ENCODE data around the gene UTS2B. TPM values are rescaled to one million over a fixed set of nuclear protein-coding genes. Genes with fewer than 3 reads are reported as not detected.

The UTS2B gene
- polyA plus RNA-seq, 1 of the 3 experiments (the other 2 are of a cell fraction) = 0.03 TPM

GRCh38 chr3:191316876-191317603 lies 13.3 kb downstream of the UTS2B start:
- Histone ChIP-seq H3K9me2 (no peaks in the 10 kb centered on the region), H3K4me3 (ENCODE audit: low read depth in 2 of 2, low read length in 1 of 2) (no peak overlapping the region), H4K20me1 (ENCODE audit: insufficient read depth) (no peaks in the 10 kb centered on the region), H3K27ac (ENCODE audit: low read depth in 2 of 2, low read length in 1 of 2) (no peak overlapping the region), H3K4me1 (ENCODE audit: control insufficient read depth in 1 of 2, insufficient read depth in 2 of 2, low read depth in 1 of 2, low read length in 1 of 2) (no peaks in the 10 kb centered on the region), H3K9me3 (no peaks in the 10 kb centered on the region), H3K27me3 (ENCODE audit: insufficient read depth) (no peaks in the 10 kb centered on the region), H3K4me2 (no peak overlapping the region), H3K9ac (no peak overlapping the region), H2AFZ (ENCODE audit: low read depth) (no peak overlapping the region), H3K79me2 (ENCODE audit: insufficient read depth) (no peaks in the 10 kb centered on the region), H3F3A (replicated peaks; ENCODE audit: insufficient read depth) (no peaks in the 10 kb centered on the region), H3K36me3 (replicated peaks in 1 of 2; ENCODE audit: control insufficient read depth in 1 of 2, insufficient read depth in 2 of 2, low read length in 1 of 2) (no peaks in the 10 kb centered on the region)
- no peak for TF ChIP-seq USF1 (IDR thresholded peaks at IDR 0.05; ENCODE audit: borderline replicate concordance, low read depth)
- no peak for TF ChIP-seq TCF12 (IDR thresholded peaks at IDR 0.05)
- no peak for TF ChIP-seq FOXJ3 (CRISPR knock-in tag; IDR thresholded peaks at IDR 0.05)
- TF ChIP-seq ZBTB33 (IDR thresholded peaks at IDR 0.05; ENCODE audit: borderline replicate concordance, low read depth) = no peak
- no peak for TF ChIP-seq ELF1 (IDR thresholded peaks at IDR 0.05)
- TF ChIP-seq NFIC (IDR thresholded peaks at IDR 0.05; ENCODE audit: borderline replicate concordance) = no peak
- no peak for TF ChIP-seq EP300 (IDR thresholded peaks at IDR 0.05; ENCODE audit: borderline replicate concordance in 1 of 2, low read depth in 1 of 2, low read length in 1 of 2)
- no peak for TF ChIP-seq TAF1 (IDR thresholded peaks at IDR 0.05; ENCODE audit: borderline replicate concordance, low read depth, low read length)
- no peak for TF ChIP-seq TEAD4 (IDR thresholded peaks at IDR 0.05; ENCODE audit: borderline replicate concordance, insufficient read depth)
- TF ChIP-seq PBX3 (IDR thresholded peaks at IDR 0.05) = no peak
- TF ChIP-seq CHD2 (IDR thresholded peaks at IDR 0.05; ENCODE audit: low read length, partially characterized antibody) = no peak
- no peak for TF ChIP-seq SIN3A (IDR thresholded peaks at IDR 0.05; ENCODE audit: borderline replicate concordance, low read depth, low read length)
- no peak for TF ChIP-seq RAD21 (IDR thresholded peaks at IDR 0.05; ENCODE audit: low read length)
- no peak for TF ChIP-seq JUND (IDR thresholded peaks at IDR 0.05)
- TF ChIP-seq FOXM1 (IDR thresholded peaks at IDR 0.05; ENCODE audit: low read depth) = no peak
- no peak for TF ChIP-seq MEF2A (IDR thresholded peaks at IDR 0.05; ENCODE audit: borderline replicate concordance, low read depth)
- TF ChIP-seq YY1 (IDR thresholded peaks at IDR 0.05; ENCODE audit: low read depth) = no peak
- TF ChIP-seq USF2 (IDR thresholded peaks at IDR 0.05; ENCODE audit: borderline replicate concordance, low read depth, low read length) = no peak
- no peak for TF ChIP-seq RCOR1 (IDR thresholded peaks at IDR 0.05; ENCODE audit: low read length)
- CTCF ChIA-PET = no interaction called here
- no peak for DNase-seq
- POLR2A ChIA-PET = no interaction called here
- 79% methylated on average over 28 of the region's 40 CpGs for WGBS (ENCODE audit: low lambda C conversion rate)
